H4 (cell line): ENCODE measurements around the gene UGT1A8. TPM values are rescaled to one million over a fixed set of nuclear protein-coding genes. Genes with fewer than 3 reads are reported as not detected.
"Not testable (repeated sequence)": the region's sequence is repeated elsewhere in the genome, so short reads cannot be mapped to it uniquely, and the experiment has no call there.

ENCODE experiments used
- DNase-seq: peaks from one replicate; pipeline ENCODE4 v3.0.0-alpha.2; 2015; ENCODE audit warnings: low spot score
- total RNA-seq: library from RNA; depleted of rRNA; stranded (reverse); fragments of >200 nt; shearing (Covaris generic); gene quantifications from 2 replicates; pipeline ENCODE4 v1.2.3, GENCODE V29; 2014; rRNA removed

UGT1A8 gene
- not detected in 2 replicates for total RNA-seq

DNA sequence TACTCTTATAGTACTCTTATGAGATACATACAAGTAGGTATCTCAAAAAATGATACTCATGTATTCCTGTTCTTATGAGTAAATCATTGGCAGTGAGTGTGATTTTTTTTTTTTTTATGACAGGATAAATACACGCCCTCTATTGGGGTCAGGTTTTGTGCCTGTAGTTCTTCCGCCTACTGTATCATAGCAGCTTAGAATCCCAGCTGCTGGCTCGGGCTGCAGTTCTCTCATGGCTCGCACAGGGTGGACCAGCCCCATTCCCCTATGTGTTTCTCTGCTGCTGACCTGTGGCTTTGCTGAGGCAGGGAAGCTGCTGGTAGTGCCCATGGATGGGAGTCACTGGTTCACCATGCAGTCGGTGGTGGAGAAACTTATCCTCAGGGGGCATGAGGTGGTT is at the start of gene UGT1A8:
Gene UGT1A8, plus strand, starts transcription at position 158 of the 400 bp plus-strand sequence. Its CDS starts 75 bp downstream, at position 233.
- not testable (repeated sequence) for DNase-seq

DNA sequence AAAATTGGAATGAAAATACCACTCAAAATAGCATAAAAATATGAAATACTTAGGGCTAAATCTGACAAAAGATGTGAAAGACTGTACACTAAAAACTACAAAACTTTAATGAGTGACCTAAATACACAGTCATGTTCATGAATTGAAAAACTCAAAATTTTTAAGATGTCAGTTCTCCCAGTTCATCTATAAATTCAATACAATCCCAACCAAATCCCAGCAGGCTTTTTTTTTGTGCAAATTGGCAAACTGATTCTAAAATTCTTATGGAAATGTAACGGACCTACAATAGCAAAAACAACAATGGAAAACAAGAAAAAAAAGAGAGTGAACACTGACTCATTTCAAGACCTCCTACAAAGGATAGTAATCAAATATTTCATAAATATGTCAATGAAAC is 46.4 kb upstream of the UGT1A8 start:
- DNase-seq = no peak

DNA sequence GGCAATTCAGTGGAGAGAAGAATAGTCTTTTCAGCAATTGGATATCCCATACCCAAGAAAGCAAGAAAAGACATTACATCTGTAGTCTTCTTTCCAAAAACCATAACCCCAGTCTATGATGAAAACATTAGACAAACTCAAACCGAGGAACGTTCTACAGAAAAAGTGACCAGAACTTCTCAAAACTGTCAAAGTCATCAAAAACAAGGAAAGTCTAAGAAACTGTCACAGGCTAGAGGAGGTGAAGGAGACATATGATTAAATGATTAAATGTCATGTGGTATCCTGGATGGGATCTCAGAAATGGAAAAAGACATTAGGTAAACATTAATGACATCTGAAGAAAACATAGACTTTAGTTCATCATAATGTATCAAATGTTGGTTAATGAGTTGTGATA is 46.0 kb upstream of the UGT1A8 start:
- DNase-seq = no peak

DNA sequence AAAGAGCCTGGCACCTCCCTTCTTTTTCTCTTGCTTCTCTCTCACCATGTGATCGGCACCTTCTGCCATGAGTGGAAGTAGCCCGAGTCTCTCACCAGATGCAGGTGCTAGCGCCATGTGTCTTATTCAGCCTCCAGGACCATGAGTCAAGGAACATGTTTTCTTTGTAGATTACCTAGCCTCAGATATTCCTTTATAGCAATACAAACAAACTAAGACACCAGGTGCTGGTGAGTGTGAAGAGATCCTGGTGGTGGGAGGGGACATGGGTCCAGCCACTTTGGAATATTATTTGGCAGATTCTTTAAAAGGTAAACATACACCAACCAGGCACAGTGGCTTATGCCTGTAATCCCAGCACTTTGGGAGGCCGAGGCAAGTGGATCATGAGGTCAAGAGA is 45.0 kb upstream of the UGT1A8 start:
- no peak for DNase-seq

DNA sequence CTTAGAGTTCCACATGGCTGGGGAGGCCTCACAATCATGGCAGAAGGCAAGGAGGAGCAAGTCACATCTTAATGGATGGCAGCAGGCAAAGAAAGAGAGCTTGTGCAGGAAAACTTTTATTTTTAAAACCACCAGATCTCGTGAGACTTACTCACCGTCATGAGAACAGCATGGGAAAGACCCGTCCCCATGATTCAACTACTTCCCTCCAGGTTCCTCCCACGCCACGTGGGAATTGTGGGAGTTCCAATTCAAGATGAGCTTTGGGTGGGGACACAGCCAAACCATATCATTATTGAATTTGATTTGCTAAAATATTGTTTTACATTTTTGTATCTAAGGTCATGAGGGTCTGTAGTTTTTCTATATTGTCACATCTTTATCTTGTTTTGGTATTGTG is 40.1 kb upstream of the UGT1A8 start:
- DNase-seq = not testable (repeated sequence)

DNA sequence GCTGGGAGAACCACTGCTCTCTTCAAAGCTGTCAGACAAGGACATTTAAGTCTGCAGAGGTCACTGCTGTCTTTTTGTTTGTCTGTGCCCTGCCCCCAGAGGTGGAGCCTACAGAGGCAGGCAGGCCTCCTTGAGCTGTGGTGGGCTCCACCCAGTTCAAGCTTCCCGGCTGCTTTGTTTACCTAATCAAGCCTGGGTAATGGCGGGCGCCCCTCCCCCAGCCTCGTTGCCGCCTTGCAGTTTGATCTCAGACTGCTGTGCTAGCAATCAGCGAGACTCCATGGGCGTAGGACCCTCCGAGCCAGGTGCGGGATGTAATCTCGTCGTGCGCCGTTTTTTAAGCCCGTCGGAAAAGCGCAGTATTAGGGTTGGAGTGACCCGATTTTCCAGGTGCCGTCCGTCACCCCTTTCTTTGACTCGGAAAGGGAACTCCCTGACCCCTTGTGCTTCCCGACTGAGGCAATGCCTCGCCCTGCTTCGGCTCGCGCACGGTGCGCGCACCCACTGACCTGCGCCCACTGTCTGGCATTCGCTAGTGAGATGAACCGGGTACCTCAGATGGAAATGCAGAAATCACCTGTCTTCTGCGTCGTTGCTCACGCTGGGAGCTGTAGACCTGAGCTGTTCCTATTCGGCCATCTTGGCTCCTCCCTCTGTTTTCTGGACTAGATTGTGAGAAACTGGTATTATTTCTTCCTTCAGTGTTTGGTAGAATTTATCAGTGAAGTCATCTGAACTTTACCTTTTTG is 34.0 kb upstream of the UGT1A8 start:
- not testable (repeated sequence) for DNase-seq

DNA sequence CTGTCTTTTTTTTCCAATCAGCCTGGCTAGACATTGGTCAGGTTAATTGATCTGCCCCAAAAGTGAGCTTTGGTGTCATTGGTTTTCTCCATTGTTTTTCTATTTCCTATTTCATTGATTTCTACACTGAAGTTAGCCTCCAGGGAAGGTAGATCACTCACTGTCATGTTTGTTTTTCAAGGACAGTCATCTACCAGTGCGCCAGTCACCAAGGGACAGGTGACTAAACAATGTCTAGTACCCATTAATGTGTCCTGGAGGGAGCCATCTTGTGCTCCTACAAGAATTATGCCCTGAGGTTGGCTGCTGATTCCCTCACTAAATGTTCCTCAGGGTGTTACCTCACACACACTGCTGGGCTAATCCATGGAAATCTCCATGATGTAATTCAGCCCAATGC is 33.2 kb upstream of the UGT1A8 start:
- DNase-seq = no peak

DNA sequence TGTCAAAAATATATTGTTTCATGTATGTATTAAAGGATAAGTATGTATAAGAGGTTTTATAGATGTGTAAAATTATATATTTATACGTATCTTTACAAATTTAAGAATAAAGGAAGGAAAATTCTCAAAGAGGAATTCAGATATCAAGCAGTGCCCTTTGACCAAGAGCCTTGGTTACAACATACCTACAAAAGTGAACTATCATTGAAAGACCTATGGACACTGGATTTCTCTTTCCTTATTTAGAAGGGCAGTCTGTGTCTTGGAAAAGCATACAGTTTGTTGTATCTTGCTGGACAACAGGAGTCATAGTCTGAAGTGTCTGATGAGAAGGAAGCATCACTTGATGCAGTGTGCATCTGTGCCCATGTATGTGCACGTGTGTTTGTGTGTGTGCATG is 29.0 kb upstream of the UGT1A8 start:
- DNase-seq = no peak

DNA sequence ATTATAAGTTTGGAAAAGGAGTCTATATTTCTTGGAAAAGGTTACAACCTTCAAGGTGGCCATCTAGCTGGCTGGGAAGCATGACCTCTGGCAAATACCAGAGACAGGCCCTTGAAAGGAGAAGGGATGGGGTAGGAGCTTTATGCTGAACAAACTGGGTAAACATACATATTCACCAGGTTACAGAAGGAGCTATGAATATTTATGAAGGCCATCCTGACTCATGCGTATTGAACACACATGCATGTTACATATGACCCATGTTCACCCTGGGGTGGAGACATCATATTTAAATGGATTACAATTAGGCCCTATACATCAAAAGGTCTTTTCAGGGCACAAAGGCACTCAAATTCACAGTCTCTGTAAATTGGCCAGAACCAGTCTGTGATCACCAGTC is 24.7 kb upstream of the UGT1A8 start:
- not testable (repeated sequence) for DNase-seq

DNA sequence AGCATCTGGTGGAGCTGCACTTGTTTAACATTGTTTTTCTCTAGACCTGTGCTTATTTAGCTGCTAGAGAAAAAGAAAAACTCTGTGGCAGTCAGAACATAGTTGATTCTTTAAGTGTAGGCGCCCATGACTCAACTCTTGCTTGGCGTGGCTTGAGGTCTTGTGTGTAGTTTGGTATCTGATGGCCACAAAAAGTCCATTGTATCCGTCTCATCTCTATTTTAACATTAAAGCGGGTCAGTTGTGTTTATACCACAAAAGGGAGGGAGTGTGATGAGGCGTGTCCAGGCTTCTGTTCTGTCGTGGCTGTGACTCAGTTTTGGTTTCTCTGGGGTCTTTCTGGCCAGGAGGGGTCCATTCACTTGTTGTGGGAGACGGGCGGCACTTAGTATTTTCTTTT is 24.2 kb upstream of the UGT1A8 start:
- no peak for DNase-seq

DNA sequence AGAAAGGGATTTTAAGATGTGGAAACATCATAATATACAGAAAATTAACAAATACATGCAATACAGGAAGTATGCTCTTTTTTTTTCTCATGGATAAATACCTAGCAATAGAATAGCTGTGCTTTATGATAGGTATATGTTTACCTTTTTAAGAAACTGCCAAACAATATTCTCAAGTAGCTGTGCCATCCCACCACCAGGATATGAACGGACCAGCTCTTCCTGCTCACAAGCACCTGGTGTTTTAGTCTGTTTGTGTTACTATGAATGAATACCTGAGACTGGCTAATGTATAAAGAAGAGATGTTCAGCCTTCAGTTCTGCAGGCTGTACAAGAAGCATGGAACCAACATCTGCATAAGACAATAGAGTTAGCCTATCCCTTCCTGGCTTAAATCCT is 19.9 kb upstream of the UGT1A8 start:
- DNase-seq = no peak

DNA sequence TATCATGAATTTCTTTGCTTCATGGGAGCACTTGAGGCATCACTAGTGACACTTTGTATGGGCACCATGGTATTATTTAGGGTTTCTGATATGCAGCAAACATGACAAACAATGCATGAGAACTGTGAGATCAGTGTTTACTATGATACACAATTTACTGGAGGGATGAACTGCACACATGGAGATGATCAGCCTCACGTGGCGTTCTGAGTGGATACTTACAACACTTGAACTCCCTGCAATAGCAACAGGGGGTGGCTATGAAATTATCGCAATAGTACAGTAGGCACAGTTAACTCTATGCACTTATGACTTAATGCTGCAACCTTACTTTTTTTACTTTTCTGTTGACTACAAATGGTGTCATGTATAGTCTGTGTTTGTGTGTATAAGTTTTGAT is 18.5 kb upstream of the UGT1A8 start:
- DNase-seq = no peak

DNA sequence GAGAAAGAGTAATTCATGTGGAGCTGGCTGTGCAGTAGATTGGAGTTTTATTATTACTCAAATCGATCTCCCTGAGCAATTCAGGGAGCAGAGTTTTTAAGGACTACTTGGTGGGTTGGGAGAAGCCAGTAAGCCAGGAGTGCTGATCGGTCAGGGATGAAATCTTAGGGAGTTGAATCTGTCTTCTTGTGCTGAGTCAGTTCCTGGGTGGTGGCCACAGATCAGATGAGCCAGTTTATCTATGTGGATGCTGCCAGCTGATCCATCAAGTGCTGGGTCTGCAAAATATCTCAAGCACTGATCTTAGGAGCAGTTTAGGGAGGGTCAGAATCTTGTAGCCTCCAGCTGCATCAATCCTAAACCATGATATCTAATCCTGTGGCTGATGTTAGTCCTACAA is 17.0 kb upstream of the UGT1A8 start:
- no peak for DNase-seq

DNA sequence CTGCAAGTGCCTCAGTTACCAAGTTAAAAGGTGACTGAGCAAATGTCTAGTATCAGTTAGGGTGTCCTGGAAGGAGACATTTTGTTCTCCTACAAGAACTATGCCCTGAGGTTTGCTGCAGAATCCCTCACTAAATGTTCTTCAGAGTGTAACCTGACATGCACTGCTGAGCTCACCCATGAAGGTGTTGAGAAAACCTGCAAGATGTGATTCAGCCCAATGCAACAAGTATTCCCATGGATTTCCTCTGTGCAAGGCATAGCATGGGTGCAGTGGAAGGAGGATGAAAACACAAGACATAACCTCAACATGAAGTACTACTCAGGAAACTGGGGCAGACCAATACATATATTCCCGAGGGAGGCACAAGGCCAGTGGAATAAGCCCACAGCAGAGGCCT is 15.4 kb upstream of the UGT1A8 start:
- DNase-seq = no peak

DNA sequence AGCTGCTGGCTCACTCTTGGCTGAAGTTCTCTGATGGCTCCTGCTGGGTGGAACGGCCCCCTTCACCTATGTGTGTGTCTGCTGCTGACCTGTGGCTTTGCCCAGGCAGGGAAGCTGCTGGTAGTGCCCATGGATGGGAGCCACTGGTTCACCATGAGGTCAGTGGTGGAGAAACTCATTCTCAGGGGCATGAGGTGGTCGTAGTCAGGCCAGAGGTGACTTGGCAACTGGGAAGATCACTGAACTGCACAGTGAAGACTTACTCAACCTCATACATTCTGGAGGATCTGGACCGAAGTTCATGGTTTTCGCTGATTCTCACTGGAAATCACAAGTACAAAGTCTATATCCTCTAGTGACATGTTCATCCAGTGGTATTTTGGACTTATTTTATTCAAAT is 13.9 kb upstream of the UGT1A8 start:
- no peak for DNase-seq

DNA sequence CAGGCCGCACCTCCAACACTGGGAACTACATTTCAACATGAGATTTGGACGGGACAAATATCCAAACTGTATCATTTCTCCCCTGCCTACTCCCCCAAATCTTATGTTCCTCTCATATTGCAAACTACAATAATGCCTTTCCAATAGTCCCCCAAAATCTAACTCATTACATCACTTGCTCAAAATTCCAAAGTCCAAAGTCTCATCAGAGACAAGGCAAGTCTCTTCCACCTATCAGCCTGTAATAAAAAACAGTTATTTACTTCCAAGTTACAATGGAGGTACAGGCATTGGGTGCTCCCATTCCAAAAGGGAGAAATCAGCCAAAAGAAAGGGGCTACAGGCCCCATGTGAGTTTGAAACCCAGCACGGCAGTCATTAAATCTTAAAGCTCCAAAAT is 12.6 kb upstream of the UGT1A8 start:
- DNase-seq = no peak

DNA sequence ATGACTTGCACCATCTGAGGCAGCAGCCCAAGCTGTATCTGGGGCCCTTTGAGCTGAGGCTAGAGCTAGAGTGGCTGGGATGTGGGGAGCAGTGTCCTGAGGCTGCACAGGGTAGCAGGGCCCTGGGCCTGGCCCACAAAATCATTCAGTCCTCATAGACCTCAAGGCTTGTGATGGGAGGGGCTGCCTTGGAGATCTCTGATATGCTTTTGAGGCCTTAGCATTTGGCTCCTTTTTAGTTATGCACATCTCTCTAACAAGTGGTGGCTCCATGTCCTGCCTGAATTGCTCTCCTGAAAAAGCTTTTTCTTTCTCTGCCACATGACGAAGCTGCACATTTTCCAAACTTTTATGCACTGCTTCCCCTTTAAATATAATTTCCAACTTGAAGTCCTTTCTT is 11.8 kb upstream of the UGT1A8 start:
- DNase-seq = no peak

DNA sequence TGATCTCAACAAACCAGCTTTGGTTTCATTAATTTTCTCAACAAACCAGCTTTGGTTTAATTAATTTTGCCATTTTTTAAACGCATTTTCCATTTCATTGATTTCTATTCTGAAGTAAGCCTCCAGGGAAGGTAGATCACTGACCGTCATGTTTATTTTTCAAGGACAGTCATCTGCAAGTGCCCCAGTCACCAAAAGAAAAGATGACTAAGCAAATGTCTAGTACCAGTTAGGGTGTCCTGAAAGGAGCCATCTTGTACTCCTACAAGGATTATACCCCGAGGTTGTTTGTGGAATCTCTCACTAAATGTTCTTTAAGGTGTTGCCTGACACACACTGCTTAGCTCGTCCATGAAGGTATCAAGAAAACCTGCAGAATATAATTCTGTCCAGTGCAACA is 6.1 kb upstream of the UGT1A8 start:
- DNase-seq = no peak

DNA sequence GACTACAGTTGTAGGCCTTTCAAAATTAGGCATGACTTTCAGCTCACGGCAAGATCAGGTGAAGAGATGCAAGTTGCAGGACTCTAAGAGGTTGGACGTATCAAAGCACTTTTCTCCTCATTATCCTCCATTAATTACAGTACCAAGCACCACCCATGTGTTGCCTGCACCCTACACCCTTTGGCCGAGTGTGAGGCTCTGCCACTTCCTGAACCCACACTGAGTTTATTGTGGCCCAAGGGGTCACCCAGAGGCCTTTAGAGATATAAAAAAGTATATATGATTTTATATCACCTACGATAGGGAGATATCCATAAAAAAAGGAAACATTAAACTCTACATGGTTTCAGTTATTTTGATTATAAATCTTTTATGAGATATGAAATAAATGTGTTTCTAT is 2.8 kb downstream of the UGT1A8 start:
- DNase-seq = no peak

DNA sequence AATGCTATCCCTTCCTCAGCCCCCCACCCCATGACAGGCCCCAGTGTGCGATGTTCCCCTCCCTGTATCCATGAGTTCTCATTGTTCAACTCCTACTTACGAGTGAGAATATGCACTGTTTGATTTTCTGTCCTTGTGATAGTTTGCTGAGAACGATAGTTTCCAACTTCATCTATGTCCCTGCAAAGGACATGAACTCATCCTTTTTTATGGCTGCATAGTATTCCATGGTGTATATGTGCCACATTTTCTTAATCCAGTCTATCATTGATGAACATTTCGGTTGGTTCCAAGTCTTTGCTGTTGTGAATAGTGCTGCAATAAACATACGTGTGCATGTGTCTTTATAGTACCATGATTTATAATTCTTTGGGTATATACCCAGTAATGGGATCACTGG is 4.4 kb downstream of the UGT1A8 start:
- DNase-seq = not testable (repeated sequence)

DNA sequence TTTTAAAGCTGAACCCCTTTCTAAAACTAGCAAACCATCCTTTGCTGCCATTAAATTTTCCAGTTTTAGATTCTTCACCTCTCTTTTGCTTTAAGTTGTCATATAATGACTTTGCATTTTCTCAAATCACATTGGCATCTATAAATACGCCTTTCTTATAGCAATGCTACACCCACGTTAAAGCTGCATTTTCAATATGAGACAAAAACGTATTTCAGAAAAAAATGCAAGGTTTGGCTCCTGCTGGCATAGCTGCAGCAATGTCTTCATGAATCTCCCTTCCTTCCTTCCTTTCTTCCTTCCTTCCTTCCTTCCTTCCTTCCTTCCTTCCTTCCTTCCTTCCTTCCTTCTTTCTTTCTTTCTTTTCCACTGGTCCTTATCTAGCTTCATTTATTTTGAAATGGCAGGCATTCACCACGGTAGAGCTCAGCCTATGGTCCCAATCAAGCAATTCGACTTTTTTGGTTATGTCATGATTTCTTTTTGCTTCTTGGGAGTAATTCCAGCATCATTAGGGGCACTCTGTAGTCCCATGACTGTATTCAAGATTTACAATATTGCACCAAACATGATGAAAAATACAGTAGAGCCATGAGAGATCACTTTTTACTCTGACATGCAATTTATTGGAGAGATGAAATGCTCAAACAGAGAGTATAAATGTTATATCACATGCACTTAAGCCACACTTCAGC is 10.0 kb downstream of the UGT1A8 start:
- DNase-seq = no peak

DNA sequence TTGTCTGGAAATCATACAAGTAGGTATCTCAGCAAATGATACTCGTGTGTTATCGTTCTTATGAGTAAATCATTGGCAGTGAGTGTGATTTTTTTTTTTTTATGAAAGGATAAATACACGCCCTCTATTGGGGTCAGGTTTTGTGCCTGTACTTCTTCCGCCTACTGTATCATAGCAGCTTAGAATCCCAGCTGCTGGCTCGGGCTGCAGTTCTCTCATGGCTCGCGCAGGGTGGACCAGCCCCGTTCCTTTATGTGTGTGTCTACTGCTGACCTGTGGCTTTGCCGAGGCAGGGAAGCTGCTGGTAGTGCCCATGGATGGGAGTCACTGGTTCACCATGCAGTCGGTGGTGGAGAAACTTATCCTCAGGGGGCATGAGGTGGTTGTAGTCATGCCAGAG is 18.9 kb downstream of the UGT1A8 start, which contains the start of gene UGT1A10:
Gene UGT1A10, plus strand, starts transcription at position 143 of the 400 bp plus-strand sequence. Its CDS starts 75 bp downstream, at position 218.
- not testable (repeated sequence) for DNase-seq

DNA sequence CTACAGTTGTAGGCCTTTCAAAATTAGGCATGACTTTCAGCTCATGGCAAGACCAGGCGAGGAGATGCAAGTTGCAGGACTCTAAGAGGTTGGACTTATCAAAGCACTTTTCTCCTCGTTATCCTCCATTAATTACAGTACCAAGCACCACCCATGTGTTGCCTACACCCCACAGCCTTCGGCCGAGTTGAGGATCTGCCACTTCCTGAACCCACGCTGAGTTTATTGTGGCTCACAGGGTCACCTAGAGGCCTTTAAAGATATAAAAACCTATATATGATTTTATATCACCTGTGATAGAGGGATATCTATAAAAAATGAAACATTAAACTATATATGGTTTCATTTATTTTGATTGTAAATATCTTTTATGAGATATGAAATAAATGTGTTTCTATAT is 21.4 kb downstream of the UGT1A8 start:
- DNase-seq = no peak
